Esophagus muscularis mucosa (tissue), 4 donors: ENCODE measurements around the gene PCNX2.

Source experiments
- EP300 ChIP-seq: sonication (generic); formaldehyde crosslinking; IDR thresholded peaks from one replicate; pipeline ENCODE4 v1.6.1; 2017; ENCODE audit warnings: antibody characterized with exemption
- POLR2A ChIP-seq: fragments of 450-650 bp; IDR thresholded peaks from one replicate; pipeline ENCODE4 v1.6.1; 2017; ENCODE audit warnings: antibody characterized with exemption, moderate library complexity, mild to moderate bottlenecking, low read depth
- TF ChIP-seq, protein P1 (sequence below), 3 experiments: fragments of 200-600 bp in 2 of 3; fragments of 450-650 bp in 1 of 3; sonication (generic) in 2 of 3; IDR thresholded peaks; one replicate each; pipeline ENCODE4 v1.5.1; 2017 to 2019; ENCODE audit warnings: antibody characterized with exemption in 3 of 3, mild to moderate bottlenecking in 2 of 3, moderate library complexity in 1 of 3

- TF ChIP-seq POLR2A (no peak), EP300 (no peak)
- TF ChIP-seq, protein P1, sequence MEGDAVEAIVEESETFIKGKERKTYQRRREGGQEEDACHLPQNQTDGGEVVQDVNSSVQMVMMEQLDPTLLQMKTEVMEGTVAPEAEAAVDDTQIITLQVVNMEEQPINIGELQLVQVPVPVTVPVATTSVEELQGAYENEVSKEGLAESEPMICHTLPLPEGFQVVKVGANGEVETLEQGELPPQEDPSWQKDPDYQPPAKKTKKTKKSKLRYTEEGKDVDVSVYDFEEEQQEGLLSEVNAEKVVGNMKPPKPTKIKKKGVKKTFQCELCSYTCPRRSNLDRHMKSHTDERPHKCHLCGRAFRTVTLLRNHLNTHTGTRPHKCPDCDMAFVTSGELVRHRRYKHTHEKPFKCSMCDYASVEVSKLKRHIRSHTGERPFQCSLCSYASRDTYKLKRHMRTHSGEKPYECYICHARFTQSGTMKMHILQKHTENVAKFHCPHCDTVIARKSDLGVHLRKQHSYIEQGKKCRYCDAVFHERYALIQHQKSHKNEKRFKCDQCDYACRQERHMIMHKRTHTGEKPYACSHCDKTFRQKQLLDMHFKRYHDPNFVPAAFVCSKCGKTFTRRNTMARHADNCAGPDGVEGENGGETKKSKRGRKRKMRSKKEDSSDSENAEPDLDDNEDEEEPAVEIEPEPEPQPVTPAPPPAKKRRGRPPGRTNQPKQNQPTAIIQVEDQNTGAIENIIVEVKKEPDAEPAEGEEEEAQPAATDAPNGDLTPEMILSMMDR (IDR thresholded peaks at IDR 0.05), result no peak
Observed at GRCh38 chr1:233170741-233171140, 124.8 kb downstream of the PCNX2 start.
